Ovary (tissue), 9 donors: ENCODE measurements around the gene IDH3A. TPM values are rescaled to one million over a fixed set of nuclear protein-coding genes. Genes with fewer than 3 reads are reported as not detected.

Source experiments
- DNase-seq, 5 donors: peaks; one replicate each; pipeline ENCODE4 v3.0.0-alpha.2; 2019 to 2020
- H3K27ac ChIP-seq, 2 donors: fragments of 200-600 bp; one replicate each; pipeline versions ENCODE4 v1.5.1 to v1.8.0; 2019 to 2022
- H3K27me3 ChIP-seq: fragments of 200-600 bp; one replicate; pipeline ENCODE4 v1.8.0; 2022
- H3K36me3 ChIP-seq: fragments of 200-600 bp; sonication (generic); one replicate; pipeline ENCODE4 v1.5.1; 2019
- H3K4me1 ChIP-seq: one replicate; pipeline ENCODE4 v1.8.1; 2013; ENCODE audit warnings: mild to moderate bottlenecking, moderate library complexity; ENCODE audit not compliant: insufficient read depth
- H3K4me3 ChIP-seq: fragments of 200-600 bp; sonication (generic); one replicate; pipeline ENCODE4 v1.5.1; 2017
- H3K9me3 ChIP-seq, 2 donors: fragments of 200-600 bp in 1 of 2; sonication (generic) in 1 of 2; one replicate each; pipeline versions ENCODE4 v1.5.1 to v1.8.1; 2013 to 2019; ENCODE audit warnings: mild to moderate bottlenecking in 1 of 2, moderate library complexity in 1 of 2
- EP300 ChIP-seq: sonication (generic); formaldehyde crosslinking; IDR thresholded peaks from one replicate; pipeline ENCODE4 v1.6.1; 2017; ENCODE audit warnings: antibody characterized with exemption
- POLR2A ChIP-seq: fragments of 450-650 bp; IDR thresholded peaks from one replicate; pipeline ENCODE4 v1.6.1; 2017; ENCODE audit warnings: antibody characterized with exemption, mild to moderate bottlenecking, moderate library complexity
- WGBS, 3 donors: extraction: QIAGEN DNeasy Blood & Tissue Kit in 1 of 3; methylation state at CpG; one replicate each; pipeline versions ENCODE4 v1.1.5 to v1.1.7; 2013 to 2017; 5-methylcytosine and 5-hydroxymethylcytosine counted together
- intact Hi-C, 4 donors: fragments of 100-400 bp; cut with DNase I; formaldehyde crosslinking; loops; one replicate each; pipeline versions ENCODE4 v1.11.0 to v1.15.1; 2022 to 2023
- polyA plus RNA-seq, 2 donors: library from polyadenylated mRNA; stranded (reverse); fragments of 200-250 nt in 1 of 2; fragments of 350-450 nt in 1 of 2; fragmentation: Illumina TruSeq in 1 of 2; extraction: RNeasy Lipid Tissue Mini Kit (QIAGEN cat#74804) in 1 of 2; gene quantifications; one replicate each; pipeline ENCODE4 v1.2.3, GENCODE V29; 2013 to 2014
- total RNA-seq, 7 donors: library from RNA; depleted of rRNA in 2 of 7; stranded (reverse); fragments of >200 nt in 2 of 7; fragmentation: NEBNext Ultra II Directional in 3 of 7; extraction: Animal tissue kit (Norgen Biotek cat#: 25700) in 3 of 7; gene quantifications; one replicate each; pipeline versions ENCODE4 v1.1.0 to v1.2.4, GENCODE V29; 2016 to 2023
- TF ChIP-seq, protein P1 (sequence below), 3 donors: fragments of 450-650 bp in 2 of 3; fragments of 200-600 bp in 1 of 3; IDR thresholded peaks; one replicate each; pipeline versions ENCODE4 v1.5.1 to v1.8.0; 2016 to 2022; ENCODE audit warnings: antibody characterized with exemption in 3 of 3, mild to moderate bottlenecking in 1 of 3
- donor health status: DM: no; HTN: no; CAD: no; lungs with moderate emphysema.
- donor health status: DM: no; HTN: no; CAD: no.
- donor health status: Bipolar disorder and iron deficiency.
- donor health status: DM: yes; HTN: yes; CAD: no.
- donor health status: DM: no; HTN: no; CAD: no.
- donor health status: DM: yes; HTN: yes; CAD: no.

The IDH3A gene
- total and polyA plus RNA-seq, 9 donors, result 19.4 to 82.4 (median 58.6) TPM

DNA sequence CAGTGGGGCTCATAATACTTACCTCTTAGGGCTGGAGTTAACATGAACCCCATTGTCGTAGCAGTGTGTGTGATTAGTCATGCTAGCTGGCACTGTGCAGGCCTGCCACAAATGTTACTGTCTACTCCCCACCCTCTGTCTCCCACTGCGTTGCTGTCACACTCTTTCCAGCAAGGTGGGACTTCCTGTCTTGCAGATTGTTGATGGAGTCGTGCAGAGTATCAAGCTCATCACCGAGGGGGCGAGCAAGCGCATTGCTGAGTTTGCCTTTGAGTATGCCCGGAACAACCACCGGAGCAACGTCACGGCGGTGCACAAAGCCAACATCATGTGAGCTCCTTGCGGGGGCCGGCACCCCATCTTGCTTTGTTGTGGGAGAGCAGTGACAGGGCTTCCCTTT is 12.9 kb downstream of the IDH3A start:
- Histone ChIP-seq H3K27me3 (no peaks in the 10 kb centered on the region), H3K27ac (no peak overlapping the region), H3K36me3 (no peaks in the 10 kb centered on the region), H3K9me3 (no peaks in the 10 kb centered on the region), H3K4me1 (no peaks in the 10 kb centered on the region), H3K4me3 (no peak overlapping the region)
- intact Hi-C loops, result loop anchor here in 1 of 4 donors (5.0 kb wide), 1 partner anchor 565 kb away; no protein-coding TSS in a partner anchor
- DNase-seq, result no peak
- 91 to 92% (median 92%) methylated on average over 13 of the region's 13 CpGs for WGBS, 3 donors
- TF ChIP-seq, protein P1, sequence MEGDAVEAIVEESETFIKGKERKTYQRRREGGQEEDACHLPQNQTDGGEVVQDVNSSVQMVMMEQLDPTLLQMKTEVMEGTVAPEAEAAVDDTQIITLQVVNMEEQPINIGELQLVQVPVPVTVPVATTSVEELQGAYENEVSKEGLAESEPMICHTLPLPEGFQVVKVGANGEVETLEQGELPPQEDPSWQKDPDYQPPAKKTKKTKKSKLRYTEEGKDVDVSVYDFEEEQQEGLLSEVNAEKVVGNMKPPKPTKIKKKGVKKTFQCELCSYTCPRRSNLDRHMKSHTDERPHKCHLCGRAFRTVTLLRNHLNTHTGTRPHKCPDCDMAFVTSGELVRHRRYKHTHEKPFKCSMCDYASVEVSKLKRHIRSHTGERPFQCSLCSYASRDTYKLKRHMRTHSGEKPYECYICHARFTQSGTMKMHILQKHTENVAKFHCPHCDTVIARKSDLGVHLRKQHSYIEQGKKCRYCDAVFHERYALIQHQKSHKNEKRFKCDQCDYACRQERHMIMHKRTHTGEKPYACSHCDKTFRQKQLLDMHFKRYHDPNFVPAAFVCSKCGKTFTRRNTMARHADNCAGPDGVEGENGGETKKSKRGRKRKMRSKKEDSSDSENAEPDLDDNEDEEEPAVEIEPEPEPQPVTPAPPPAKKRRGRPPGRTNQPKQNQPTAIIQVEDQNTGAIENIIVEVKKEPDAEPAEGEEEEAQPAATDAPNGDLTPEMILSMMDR (IDR thresholded peaks at IDR 0.05), result no peak
- TF ChIP-seq EP300 (no peak), POLR2A (no peak)

DNA sequence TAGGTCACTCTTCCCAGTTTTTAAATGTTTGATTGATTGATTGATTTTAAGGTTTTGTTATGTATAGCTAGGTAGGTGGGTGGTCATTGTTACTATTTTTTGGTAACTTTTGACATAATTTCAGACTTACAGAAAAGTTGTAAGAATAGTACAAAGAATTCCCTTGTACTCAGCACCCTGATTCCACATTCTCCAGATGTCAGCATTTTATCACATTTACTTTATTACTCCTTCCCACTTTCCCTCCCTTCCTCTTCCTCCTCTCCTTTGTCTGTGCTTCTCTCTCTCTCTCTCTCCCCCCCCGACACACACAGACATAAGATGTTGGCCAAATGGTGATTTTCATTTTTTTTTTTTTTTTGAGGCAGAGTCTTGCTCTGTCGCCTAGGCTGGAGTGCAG is 14.8 kb downstream of the IDH3A start:
- H3K27ac ChIP-seq, result no peak overlapping the region
- 91 to 92% (median 92%) methylated on average over 2 of the region's 2 CpGs for WGBS, 3 donors
- H3K27me3 ChIP-seq, result no peaks in the 10 kb centered on the region
- no peaks in the 10 kb centered on the region for H3K4me1 ChIP-seq
- no peaks in the 10 kb centered on the region for H3K9me3 ChIP-seq
- intact Hi-C loops, result loop anchor here in 1 of 4 donors (5.0 kb wide), 1 partner anchor 563 kb away; no protein-coding TSS in a partner anchor
- H3K4me3 ChIP-seq, result no peak overlapping the region
- H3K36me3 ChIP-seq, result peaks cover 2% of the 10 kb centered on the region
- TF ChIP-seq EP300 (no peak), POLR2A (no peak)
- TF ChIP-seq, protein P1 (IDR thresholded peaks at IDR 0.05), result no peak
- DNase-seq, result no peak

DNA sequence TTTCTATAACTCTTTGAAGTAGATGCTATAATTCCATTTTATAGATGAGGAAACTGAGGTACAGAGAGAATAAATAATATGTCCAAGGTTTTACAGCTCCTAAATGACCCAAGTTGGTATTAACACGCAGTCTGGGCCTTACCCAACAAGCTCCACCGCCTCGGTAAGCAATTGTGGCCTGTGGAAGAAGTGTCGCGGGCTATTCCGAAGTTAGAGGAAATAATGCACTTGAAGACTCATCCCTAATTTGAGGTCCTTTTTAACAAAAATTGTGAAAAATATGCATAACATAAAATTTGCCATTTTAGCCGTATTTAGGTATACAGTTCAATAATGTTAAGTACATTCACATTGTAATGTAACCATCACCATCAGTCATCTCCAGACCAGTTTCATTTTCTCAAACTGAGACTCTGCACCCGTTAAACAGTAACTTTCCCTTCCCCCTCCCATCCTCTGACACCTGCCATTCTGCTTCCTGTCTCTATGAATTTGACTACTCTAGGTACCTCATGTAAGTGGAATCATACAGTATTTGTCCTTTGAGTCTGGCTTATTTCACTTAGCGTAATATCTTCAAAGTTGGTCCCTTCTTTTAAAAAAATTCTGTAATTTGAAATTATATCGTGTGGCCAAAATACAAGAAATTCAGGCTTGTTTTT is 18.2 kb downstream of the IDH3A start:
- intact Hi-C loops, result no loop called here
- TF ChIP-seq POLR2A, result no peak
- no peak for TF ChIP-seq EP300
- TF ChIP-seq, protein P1 (IDR thresholded peaks at IDR 0.05), result no peak
- Histone ChIP-seq H3K27ac (no peak overlapping the region), H3K9me3 (no peaks in the 10 kb centered on the region), H3K36me3 (peaks cover 2% of the 10 kb centered on the region), H3K4me1 (no peaks in the 10 kb centered on the region), H3K4me3 (no peak overlapping the region), H3K27me3 (no peaks in the 10 kb centered on the region)
- no peak for DNase-seq
- 91 to 95% (median 94%) methylated on average over 10 of the region's 10 CpGs for WGBS, 3 donors

DNA sequence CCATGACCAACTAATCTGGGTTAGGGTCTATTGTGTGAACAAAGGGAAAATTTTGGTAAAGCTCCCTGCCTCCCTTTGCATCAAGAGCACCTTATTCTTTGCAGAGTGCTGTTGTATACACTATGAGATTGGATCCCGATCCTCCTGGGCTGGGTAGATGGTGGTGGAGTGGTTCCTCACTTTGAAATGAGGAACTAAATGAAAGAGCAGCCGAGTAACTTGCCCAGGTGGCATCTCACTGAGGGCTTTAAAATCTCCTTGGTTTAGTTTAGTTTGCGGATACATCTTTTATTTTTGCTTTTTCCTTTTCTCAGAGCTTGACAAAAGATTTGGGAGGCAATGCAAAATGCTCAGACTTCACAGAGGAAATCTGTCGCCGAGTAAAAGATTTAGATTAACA is 19.4 kb downstream of the IDH3A start:
- no peak for DNase-seq
- TF ChIP-seq POLR2A (no peak), EP300 (no peak)
- TF ChIP-seq, protein P1 (IDR thresholded peaks at IDR 0.05), result no peak
- Histone ChIP-seq H3K27me3 (no peaks in the 10 kb centered on the region), H3K4me1 (peaks cover 1% of the 10 kb centered on the region), H3K9me3 (no peaks in the 10 kb centered on the region), H3K27ac (no peak overlapping the region), H3K4me3 (no peak overlapping the region), H3K36me3 (peaks cover 2% of the 10 kb centered on the region)
- intact Hi-C loops, result no loop called here
- WGBS, 3 donors, result 88 to 91% (median 89%) methylated on average over 5 of the region's 5 CpGs
